Stomach (tissue), 4 donors: ENCODE data around the gene SPOCD1.

Source experiments
- EP300 ChIP-seq: sonication (generic); formaldehyde crosslinking; IDR thresholded peaks from one replicate; pipeline ENCODE4 v1.6.1; 2017; ENCODE audit warnings: antibody characterized with exemption
- POLR2A ChIP-seq, 4 donors: fragments of 450-650 bp; IDR thresholded peaks; one replicate each; pipeline ENCODE4 v1.6.1; 2016; ENCODE audit warnings: antibody characterized with exemption in 4 of 4, control low read depth in 2 of 4, mild to moderate bottlenecking in 1 of 4, moderate library complexity in 1 of 4
- POLR2AphosphoS5 ChIP-seq, 3 donors: sonication (generic); formaldehyde crosslinking; IDR thresholded peaks; one replicate each; pipeline ENCODE4 v1.6.1; 2016; ENCODE audit warnings: antibody characterized with exemption in 3 of 3
- TF ChIP-seq, protein P1 (sequence below), 7 experiments: fragments of 450-650 bp in 4 of 7; fragments of 200-600 bp in 3 of 7; sonication (generic) in 3 of 7; IDR thresholded peaks; one replicate each; pipeline ENCODE4 v1.5.1; 2016 to 2019; ENCODE audit warnings: antibody characterized with exemption in 7 of 7, control low read depth in 2 of 7, mild to moderate bottlenecking in 1 of 7

GRCh38 chr1:31856140-31856539 lies 40.3 kb upstream of the SPOCD1 start:
- TF ChIP-seq, protein P1, sequence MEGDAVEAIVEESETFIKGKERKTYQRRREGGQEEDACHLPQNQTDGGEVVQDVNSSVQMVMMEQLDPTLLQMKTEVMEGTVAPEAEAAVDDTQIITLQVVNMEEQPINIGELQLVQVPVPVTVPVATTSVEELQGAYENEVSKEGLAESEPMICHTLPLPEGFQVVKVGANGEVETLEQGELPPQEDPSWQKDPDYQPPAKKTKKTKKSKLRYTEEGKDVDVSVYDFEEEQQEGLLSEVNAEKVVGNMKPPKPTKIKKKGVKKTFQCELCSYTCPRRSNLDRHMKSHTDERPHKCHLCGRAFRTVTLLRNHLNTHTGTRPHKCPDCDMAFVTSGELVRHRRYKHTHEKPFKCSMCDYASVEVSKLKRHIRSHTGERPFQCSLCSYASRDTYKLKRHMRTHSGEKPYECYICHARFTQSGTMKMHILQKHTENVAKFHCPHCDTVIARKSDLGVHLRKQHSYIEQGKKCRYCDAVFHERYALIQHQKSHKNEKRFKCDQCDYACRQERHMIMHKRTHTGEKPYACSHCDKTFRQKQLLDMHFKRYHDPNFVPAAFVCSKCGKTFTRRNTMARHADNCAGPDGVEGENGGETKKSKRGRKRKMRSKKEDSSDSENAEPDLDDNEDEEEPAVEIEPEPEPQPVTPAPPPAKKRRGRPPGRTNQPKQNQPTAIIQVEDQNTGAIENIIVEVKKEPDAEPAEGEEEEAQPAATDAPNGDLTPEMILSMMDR (IDR thresholded peaks at IDR 0.05): no peak
- TF ChIP-seq EP300 (no peak), POLR2AphosphoS5 (IDR thresholded peaks at IDR 0.05) (no peak), POLR2A (IDR thresholded peaks at IDR 0.05) (no peak)
